HCT116 (cell line): ENCODE data around the gene GADD45A. TPM values are rescaled to one million over a fixed set of nuclear protein-coding genes. Genes with fewer than 3 reads are reported as not detected.
A peak's percentile ranks its signal among the peaks of the same experiment; 100 is the strongest.

Experiments used
- ATAC-seq: fragments of 200-7000 bp; cut with Tn5 transposase; 2 replicates; pipeline ENCODE4 v1.9.1; 2020; ENCODE audit warnings: mild to moderate bottlenecking, moderate library complexity
- BruUV-seq: library from RNA; stranded (reverse); fragments of 400-500 nt; replicated peaks from 2 replicates; lab custom pipeline; 2021; lab: Mats Ljungman, UMichigan
- CTCF ChIA-PET: fragments of 300-600 bp; sonication (Branson Sonifier 250); formaldehyde crosslinking; loops from one replicate; lab custom pipeline; 2021; ENCODE audit warnings: antibody characterized with exemption; lab: Charles Lee
- POLR2A ChIA-PET: fragments of 300-600, 350-600 bp; sonication (Branson Sonifier 250); formaldehyde crosslinking; loops from one replicate; lab custom pipeline; 2021; ENCODE audit warnings: antibody characterized with exemption; lab: Charles Lee
- RAD21 ChIA-PET, 2 experiments: fragments of 300-600 bp; sonication (Branson Sonifier 250); formaldehyde crosslinking; loops; one replicate each; lab custom pipeline; 2023; ENCODE audit warnings: low total read pairs in 2 of 2; ENCODE audit not compliant: uncharacterized antibody in 2 of 2, unreplicated experiment in 2 of 2, low non-redundant PET in 1 of 2; lab: Charles Lee
- DNase-seq: peaks from one replicate; pipeline ENCODE4 v3.0.0-alpha.2; 2010; ENCODE audit warnings: low read depth, low spot score
- H2AFZ ChIP-seq: fragments of 200-600 bp; shearing (Covaris generic), sonication (generic); 2 replicates; pipeline ENCODE4 v1.6.1; 2017; ENCODE audit warnings: low read depth, mixed run types, mixed read lengths, antibody characterized with exemption, low read length; ENCODE audit not compliant: poor library complexity, severe bottlenecking
- H3K27ac ChIP-seq: 2 replicates; pipeline ENCODE4 v1.5.1; 2012; ENCODE audit warnings: low read depth, low read length
- H3K27me3 ChIP-seq: fragments of 200-600 bp; sonication (generic); 2 replicates; pipeline ENCODE4 v1.6.1; 2016; ENCODE audit warnings: mixed run types, low read length, mixed read lengths; ENCODE audit not compliant: insufficient read depth
- H3K36me3 ChIP-seq, 2 experiments: fragments of 200-500 bp in 1 of 2; fragments of 200-600 bp in 1 of 2; sonication (Bioruptor generic) in 1 of 2; sonication (generic) in 1 of 2; 2 replicates each; pipeline versions ENCODE4 v1.5.1 to v1.6.1; 2014 to 2016; ENCODE audit warnings: low read length in 2 of 2, inconsistent platforms in 1 of 2, mixed read lengths in 1 of 2, mixed run types in 1 of 2; ENCODE audit not compliant: insufficient read depth in 2 of 2, control insufficient read depth in 1 of 2
- H3K4me1 ChIP-seq, 2 experiments: fragments of 200-600 bp in 1 of 2; sonication (generic) in 1 of 2; 2 replicates each; pipeline versions ENCODE4 v1.5.1 to v1.6.1; 2012 to 2017; ENCODE audit warnings: low read length in 2 of 2, inconsistent platforms in 1 of 2, mild to moderate bottlenecking in 1 of 2, mixed read lengths in 1 of 2, mixed run types in 1 of 2, moderate library complexity in 1 of 2; ENCODE audit not compliant: insufficient read depth in 2 of 2, control insufficient read depth in 1 of 2
- H3K4me2 ChIP-seq: fragments of 200-600 bp; sonication (generic); 2 replicates; pipeline ENCODE4 v1.6.1; 2017; ENCODE audit warnings: mixed run types, low read length, mixed read lengths
- H3K4me3 ChIP-seq, 2 experiments: fragments of 200-600 bp in 1 of 2; sonication (generic) in 1 of 2; replicated peaks in 1 of 2; 2 replicates each; pipeline ENCODE4 v1.5.1; 2011 to 2016; ENCODE audit warnings: low read length in 2 of 2, control low read depth in 1 of 2, low read depth in 1 of 2, mild to moderate bottlenecking in 1 of 2, mixed read lengths in 1 of 2, mixed run types in 1 of 2
- H3K79me2 ChIP-seq: fragments of 200-600 bp; sonication (generic); 2 replicates; pipeline ENCODE4 v1.6.1; 2017; ENCODE audit warnings: mild to moderate bottlenecking, mixed run types, low read length, moderate library complexity, mixed read lengths; ENCODE audit not compliant: insufficient read depth
- H3K9ac ChIP-seq: fragments of 200-600 bp; sonication (generic); 2 replicates; pipeline ENCODE4 v1.6.1; 2016; ENCODE audit warnings: low read length, mixed read lengths
- H3K9me2 ChIP-seq: fragments of 200-600 bp; sonication (generic), shearing (Covaris generic); 2 replicates; pipeline ENCODE4 v1.6.1; 2017; ENCODE audit warnings: mixed run types, mild to moderate bottlenecking, moderate library complexity; ENCODE audit not compliant: insufficient read depth
- H3K9me3 ChIP-seq, 2 experiments: fragments of 200-500 bp in 1 of 2; fragments of 200-600 bp in 1 of 2; sonication (Bioruptor generic) in 1 of 2; sonication (generic) in 1 of 2; 2 replicates each; pipeline ENCODE4 v1.6.1; 2014 to 2017; ENCODE audit warnings: low read length in 2 of 2, mixed read lengths in 2 of 2, inconsistent platforms in 1 of 2, low read depth in 1 of 2, mild to moderate bottlenecking in 1 of 2, mixed run types in 1 of 2, moderate library complexity in 1 of 2; ENCODE audit not compliant: control insufficient read depth in 1 of 2, insufficient read depth in 1 of 2
- H4K20me1 ChIP-seq: fragments of 200-600 bp; sonication (generic), shearing (Covaris generic); 2 replicates; pipeline ENCODE4 v1.6.1; 2017; ENCODE audit warnings: mixed run types, mild to moderate bottlenecking, moderate library complexity; ENCODE audit not compliant: insufficient read depth
- CTCF ChIP-seq, 3 experiments: fragments of 200-600 bp in 1 of 3; sonication (generic) in 1 of 3; IDR thresholded peaks in 2 of 3; conservative IDR thresholded peaks in 1 of 3; 2 replicates each; pipeline ENCODE4 v1.5.1; 2012 to 2017; ENCODE audit warnings: low read depth in 2 of 3, low read length in 2 of 3, antibody characterized with exemption in 1 of 3, borderline replicate concordance in 1 of 3, control low read depth in 1 of 3, mild to moderate bottlenecking in 1 of 3, mixed read lengths in 1 of 3, mixed run types in 1 of 3, moderate library complexity in 1 of 3; ENCODE audit not compliant: insufficient read depth in 1 of 3
- ELF1 ChIP-seq: IDR thresholded peaks from 2 replicates; pipeline ENCODE4 v1.6.1; 2012; ENCODE audit warnings: low read depth, borderline replicate concordance
- EZH2 ChIP-seq: fragments of 200-600 bp; sonication (generic); IDR thresholded peaks from 2 replicates; pipeline ENCODE4 v1.6.1; 2017; ENCODE audit warnings: antibody characterized with exemption, mixed run types
- EZH2phosphoT487 ChIP-seq: fragments of 200-600 bp; IDR thresholded peaks from 2 replicates; pipeline ENCODE4 v1.6.1; 2018; ENCODE audit warnings: antibody characterized with exemption, borderline replicate concordance
- FOSL1 ChIP-seq: IDR thresholded peaks from 2 replicates; pipeline ENCODE4 v1.6.1; 2012; ENCODE audit warnings: low read depth
- RAD21 ChIP-seq: IDR thresholded peaks from 2 replicates; pipeline ENCODE4 v1.6.1; 2012; ENCODE audit warnings: low read depth, mild to moderate bottlenecking
- ZBTB33 ChIP-seq: IDR thresholded peaks from 2 replicates; pipeline ENCODE4 v1.6.1; 2011; ENCODE audit warnings: mild to moderate bottlenecking, low read length, moderate library complexity; ENCODE audit not compliant: insufficient replicate concordance; ENCODE audit errors: extremely low read depth
- ZNF274 ChIP-seq: fragments of 200-500 bp; sonication (Bioruptor generic); IDR thresholded peaks from 2 replicates; pipeline ENCODE4 v1.6.1; 2014; ENCODE audit warnings: mild to moderate bottlenecking, low read depth, low read length, inconsistent platforms
- intact Hi-C: fragments of 100-400 bp; cut with micrococcal nuclease; formaldehyde crosslinking; loops from 2 replicates; pipeline ENCODE4 v1.10.0; 2022
- total RNA-seq: library from RNA; stranded (reverse); gene quantifications from one replicate; pipeline ENCODE4 v1.2.1, GENCODE V29; 2021; ENCODE audit not compliant: unreplicated experiment

The GADD45A gene
- total RNA-seq, 1 experiment from 2014 or later = 105 TPM

GRCh38 chr1:67647814-67648358 is 37.1 kb upstream of the GADD45A start:
- ATAC-seq = no peak
- TF ChIP-seq ZNF274 (no peak), ELF1 (no peak), FOSL1 (no peak), ZBTB33 (no peak)
- no peak for DNase-seq
- H3K9ac ChIP-seq = no peak overlapping the region
- H3K79me2 ChIP-seq = no peaks in the 10 kb centered on the region
- no peaks in the 10 kb centered on the region for H3K9me3 ChIP-seq
- ChIA-PET CTCF (interaction anchor here (1.2 kb wide), 1 partner anchor 11 kb away, joined by 3 read pairs; no protein-coding TSS in a partner anchor), RAD21 (no interaction called here), POLR2A (no interaction called here)
- no TSS peak for BruUV-seq
- intact Hi-C loops = no loop called here
- no peak overlapping the region for H3K4me2 ChIP-seq
- no peaks in the 10 kb centered on the region for H3K27me3 ChIP-seq
- no peak overlapping the region for H3K4me3 ChIP-seq
- no peak overlapping the region for H3K27ac ChIP-seq
- no peak overlapping the region for H2AFZ ChIP-seq
- no peaks in the 10 kb centered on the region for H3K36me3 ChIP-seq
- no peaks in the 10 kb centered on the region for H3K4me1 ChIP-seq
- H4K20me1 ChIP-seq = no peaks in the 10 kb centered on the region
- no peaks in the 10 kb centered on the region for H3K9me2 ChIP-seq

GRCh38 chr1:67648582-67649326 is 36.2 kb upstream of the GADD45A start:
- DNase-seq (no peak), ATAC-seq (peak; percentile 68; the same call in 1 of the 2 replicates)
- no peak overlapping the region for H3K9ac ChIP-seq
- no peaks in the 10 kb centered on the region for H3K36me3 ChIP-seq
- H3K9me2 ChIP-seq = no peaks in the 10 kb centered on the region
- no TSS peak for BruUV-seq
- RAD21 ChIA-PET = no interaction called here
- TF ChIP-seq CTCF (IDR thresholded peaks at IDR 0.05 in 2 of 3, conservative IDR thresholded peaks at IDR 0.05 in 1 of 3; ENCODE audit: borderline replicate concordance in 1 of 3, insufficient read depth in 1 of 3, low read depth in 2 of 3, low read length in 2 of 3) (peak in 1 of 3 experiments; percentile 39; a peak in 2 of 6 replicates), EZH2phosphoT487 (no peak), RAD21 (peak; percentile 38), EZH2 (no peak)
- no peak overlapping the region for H3K27ac ChIP-seq
- no peak overlapping the region for H2AFZ ChIP-seq
- no peaks in the 10 kb centered on the region for H3K4me1 ChIP-seq
- POLR2A ChIA-PET = no interaction called here
- intact Hi-C loops = no loop called here
- no peak overlapping the region for H3K4me2 ChIP-seq
- no peaks in the 10 kb centered on the region for H4K20me1 ChIP-seq
- CTCF ChIA-PET = no interaction called here
- no peaks in the 10 kb centered on the region for H3K9me3 ChIP-seq
- H3K4me3 ChIP-seq = no peak overlapping the region
- no peaks in the 10 kb centered on the region for H3K27me3 ChIP-seq
- no peaks in the 10 kb centered on the region for H3K79me2 ChIP-seq
